HG03175 (cell line): ENCODE measurements around the gene DHX36.

Source experiments
- ATAC-seq: cut with Tn5 transposase; IDR thresholded peaks from one replicate; pipeline ENCODE4 v1.9.1; 2021; ENCODE audit warnings: mild to moderate bottlenecking, moderate library complexity; ENCODE audit not compliant: unreplicated experiment

DHX36 gene

GRCh38 chr3:154285221-154285620 lies 39.1 kb downstream of the DHX36 start:
- ATAC-seq = no peak

- no peak for ATAC-seq
These were observed 44.1 kb downstream of the DHX36 start for GRCh38 chr3:154280161-154280560.

GRCh38 chr3:154275965-154276364 lies 48.3 kb downstream of the DHX36 start:
- ATAC-seq = no peak

- no peak for ATAC-seq
These were observed 49.0 kb downstream of the DHX36 start for GRCh38 chr3:154275292-154275691.

GRCh38 chr3:154274348-154274747 lies 49.9 kb downstream of the DHX36 start:
- no peak for ATAC-seq

GRCh38 chr3:154273381-154273780 lies 50.9 kb downstream of the DHX36 start:
- ATAC-seq = no peak

GRCh38 chr3:154254527-154254926 lies 69.8 kb downstream of the DHX36 start:
- no peak for ATAC-seq

GRCh38 chr3:154252759-154253638 lies 71.3 kb downstream of the DHX36 start:
- ATAC-seq = peak; percentile 89

GRCh38 chr3:154251610-154252009 lies 72.7 kb downstream of the DHX36 start:
- ATAC-seq = no peak

GRCh38 chr3:154250291-154250690 lies 74.0 kb downstream of the DHX36 start:
- ATAC-seq = no peak

GRCh38 chr3:154247806-154248415 lies 76.4 kb downstream of the DHX36 start:
- no peak for ATAC-seq

GRCh38 chr3:154244644-154245043 lies 79.6 kb downstream of the DHX36 start:
- no peak for ATAC-seq

- no peak for ATAC-seq
These were observed 80.9 kb downstream of the DHX36 start for GRCh38 chr3:154243353-154243752.

- ATAC-seq = no peak
These were observed 81.5 kb downstream of the DHX36 start for GRCh38 chr3:154242766-154243165.

- ATAC-seq = no peak
These were observed 82.8 kb downstream of the DHX36 start for GRCh38 chr3:154241496-154241895.

- ATAC-seq = no peak
These were observed 84.1 kb downstream of the DHX36 start for GRCh38 chr3:154240235-154240634.

GRCh38 chr3:154236331-154236730 lies 88.0 kb downstream of the DHX36 start:
- ATAC-seq = no peak

GRCh38 chr3:154235330-154235729 lies 89.0 kb downstream of the DHX36 start:
- ATAC-seq = no peak

GRCh38 chr3:154229217-154229590 lies 95.1 kb downstream of the DHX36 start:
- no peak for ATAC-seq

GRCh38 chr3:154228561-154229216 lies 95.6 kb downstream of the DHX36 start:
- ATAC-seq = no peak

- ATAC-seq = no peak
These were observed 96.8 kb downstream of the DHX36 start for GRCh38 chr3:154227531-154227930.

GRCh38 chr3:154225536-154225935 lies 98.8 kb downstream of the DHX36 start:
- ATAC-seq = no peak
